Small intestine (tissue), 7 donors: ENCODE results near the gene GRIP2. TPM values are rescaled to one million over a fixed set of nuclear protein-coding genes. Genes with fewer than 3 reads are reported as not detected.

ENCODE experiments used
- DNase-seq, 2 donors: peaks; one replicate each; pipeline versions ENCODE4 v3.0.0 to v3.0.0-alpha.2; 2013
- FAIRE-seq: peaks from 2 replicates; lab custom pipeline; 2012; peaks lifted over from hg19 to GRCh38; lab: Jason Lieb, UNC
- H3K27ac ChIP-seq, 3 donors: one replicate each; pipeline ENCODE4 v1.5.1; 2013; ENCODE audit warnings: low read length in 2 of 3, mild to moderate bottlenecking in 2 of 3, control low read depth in 1 of 3, inconsistent platforms in 1 of 3, low read depth in 1 of 3, moderate library complexity in 1 of 3
- H3K27me3 ChIP-seq, 3 donors: one replicate each; pipeline ENCODE4 v1.6.1; 2013; ENCODE audit warnings: low read length in 3 of 3, inconsistent platforms in 1 of 3; ENCODE audit not compliant: control insufficient read depth in 3 of 3, insufficient read depth in 3 of 3
- H3K36me3 ChIP-seq, 3 donors: one replicate each; pipeline ENCODE4 v1.6.1; 2013; ENCODE audit warnings: low read length in 3 of 3, inconsistent platforms in 1 of 3, low read depth in 1 of 3, mild to moderate bottlenecking in 1 of 3, moderate library complexity in 1 of 3; ENCODE audit not compliant: control insufficient read depth in 3 of 3, insufficient read depth in 2 of 3
- H3K4me1 ChIP-seq, 3 donors: one replicate each; pipeline ENCODE4 v1.6.1; 2013; ENCODE audit warnings: low read length in 2 of 3, inconsistent platforms in 1 of 3, low read depth in 1 of 3, mild to moderate bottlenecking in 1 of 3, moderate library complexity in 1 of 3; ENCODE audit not compliant: control insufficient read depth in 3 of 3, insufficient read depth in 2 of 3
- H3K4me3 ChIP-seq, 3 donors: one replicate each; pipeline ENCODE4 v1.5.1; 2013; ENCODE audit warnings: low read length in 3 of 3, control low read depth in 1 of 3, inconsistent platforms in 1 of 3, low read depth in 1 of 3, mild to moderate bottlenecking in 1 of 3, moderate library complexity in 1 of 3
- H3K9me3 ChIP-seq, 2 donors: one replicate each; pipeline ENCODE4 v1.6.1; 2013; ENCODE audit warnings: low read depth in 1 of 2, low read length in 1 of 2; ENCODE audit not compliant: control insufficient read depth in 2 of 2, insufficient read depth in 1 of 2
- WGBS, 3 donors: extraction: QIAGEN DNeasy Blood & Tissue Kit; methylation state at CpG; one replicate each; pipeline ENCODE4 v1.1.7; 2013; 5-methylcytosine and 5-hydroxymethylcytosine counted together
- polyA plus RNA-seq, 4 donors: library from polyadenylated mRNA; stranded (reverse) in 3 of 4; unstranded in 1 of 4; fragments of 200-250 nt in 3 of 4; fragments of 120-200 nt in 1 of 4; gene quantifications; one replicate each; pipeline versions ENCODE4 v1.2.1 to v1.2.3, GENCODE V29; 2013
- donor health status: healthy with polysubstance abuse.
- donor health status: control.
- donor health status: control.
- donor health status: Bipolar disorder and iron deficiency.
- donor health status: healthy.

GRIP2 gene
- polyA plus RNA-seq, 4 donors: 0.27 to 1.4 (median 0.34) TPM; not detected in 1

GRCh38 chr3:14524311-14524711 lies 15.8 kb downstream of the GRIP2 start:
- H3K27me3 ChIP-seq: peaks cover 0 to 5% (median 0%) of the 10 kb centered on the region in 3 donors
- no peak overlapping the region for H3K27ac ChIP-seq
- DNase-seq (no peak), FAIRE-seq (no peak)
- no peaks in the 10 kb centered on the region for H3K9me3 ChIP-seq
- H3K4me1 ChIP-seq: no peaks in the 10 kb centered on the region
- no peak overlapping the region for H3K4me3 ChIP-seq
- WGBS, 3 donors: 88 to 92% (median 89%) methylated on average over 14 of the region's 14 CpGs
- H3K36me3 ChIP-seq: no peaks in the 10 kb centered on the region

- DNase-seq (no peak), FAIRE-seq (no peak)
- peaks cover 0 to 5% (median 0%) of the 10 kb centered on the region in 3 donors for H3K27me3 ChIP-seq
- H3K36me3 ChIP-seq: no peaks in the 10 kb centered on the region
- no peaks in the 10 kb centered on the region for H3K4me1 ChIP-seq
- no peaks in the 10 kb centered on the region for H3K9me3 ChIP-seq
- H3K4me3 ChIP-seq: no peak overlapping the region
- H3K27ac ChIP-seq: no peak overlapping the region
- 68 to 82% (median 69%) methylated on average over 7 of the region's 7 CpGs for WGBS, 3 donors
Measured at GRCh38 chr3:14523792-14524191, 16.4 kb downstream of the GRIP2 start.

GRCh38 chr3:14522768-14523167 lies 17.4 kb downstream of the GRIP2 start:
- FAIRE-seq: no peak

GRCh38 chr3:14522129-14522691 lies 17.9 kb downstream of the GRIP2 start:
- no peak for DNase-seq
- Histone ChIP-seq H3K4me3 (no peak overlapping the region), H3K27ac (no peak overlapping the region), H3K4me1 (no peaks in the 10 kb centered on the region), H3K9me3 (no peaks in the 10 kb centered on the region), H3K36me3 (no peaks in the 10 kb centered on the region), H3K27me3 (peaks cover 0 to 5% (median 0%) of the 10 kb centered on the region in 3 donors)
- FAIRE-seq: no peak
- WGBS, 3 donors: 73 to 80% (median 79%) methylated on average over 16 of the region's 16 CpGs

More at GRCh38 chr3:14522768-14523167, 17.4 kb downstream of the GRIP2 start:
- H3K27me3 ChIP-seq: peaks cover 0 to 5% (median 0%) of the 10 kb centered on the region in 3 donors
- no peak overlapping the region for H3K4me3 ChIP-seq
- no peaks in the 10 kb centered on the region for H3K4me1 ChIP-seq
- no peaks in the 10 kb centered on the region for H3K9me3 ChIP-seq
- no peak for DNase-seq
- H3K36me3 ChIP-seq: no peaks in the 10 kb centered on the region
- no peak overlapping the region for H3K27ac ChIP-seq
- WGBS, 3 donors: 87 to 93% (median 89%) methylated on average over 12 of the region's 12 CpGs

GRCh38 chr3:14521611-14522010 lies 18.5 kb downstream of the GRIP2 start:
- Histone ChIP-seq H3K4me3 (no peak overlapping the region), H3K4me1 (no peaks in the 10 kb centered on the region), H3K27ac (no peak overlapping the region), H3K9me3 (no peaks in the 10 kb centered on the region), H3K36me3 (no peaks in the 10 kb centered on the region), H3K27me3 (peaks cover 0 to 3% (median 0%) of the 10 kb centered on the region in 3 donors)
- FAIRE-seq (no peak), DNase-seq (no peak)
- 83 to 89% (median 87%) methylated on average over 12 of the region's 12 CpGs for WGBS, 3 donors

GRCh38 chr3:14520967-14521366 lies 19.2 kb downstream of the GRIP2 start:
- 87 to 90% (median 88%) methylated on average over 8 of the region's 8 CpGs for WGBS, 3 donors
- H3K27ac ChIP-seq: no peak overlapping the region
- no peak for DNase-seq
- no peak overlapping the region for H3K4me3 ChIP-seq
- H3K9me3 ChIP-seq: no peaks in the 10 kb centered on the region
- H3K36me3 ChIP-seq: no peaks in the 10 kb centered on the region
- no peaks in the 10 kb centered on the region for H3K4me1 ChIP-seq
- H3K27me3 ChIP-seq: peaks cover 0 to 3% (median 0%) of the 10 kb centered on the region in 3 donors
- FAIRE-seq: no peak

- Histone ChIP-seq H3K4me1 (no peaks in the 10 kb centered on the region), H3K27me3 (peaks cover 0 to 3% (median 0%) of the 10 kb centered on the region in 3 donors), H3K27ac (no peak overlapping the region), H3K9me3 (no peaks in the 10 kb centered on the region), H3K4me3 (no peak overlapping the region), H3K36me3 (no peaks in the 10 kb centered on the region)
- FAIRE-seq: no peak
- WGBS, 3 donors: 86 to 93% (median 89%) methylated on average over 15 of the region's 15 CpGs
- DNase-seq: no peak
Measured at GRCh38 chr3:14520149-14520548, 20.0 kb downstream of the GRIP2 start.

GRCh38 chr3:14519406-14519805 lies 20.7 kb downstream of the GRIP2 start:
- no peak for DNase-seq
- Histone ChIP-seq H3K27me3 (peaks cover 0 to 3% (median 0%) of the 10 kb centered on the region in 3 donors), H3K27ac (no peak overlapping the region), H3K36me3 (no peaks in the 10 kb centered on the region), H3K9me3 (no peaks in the 10 kb centered on the region), H3K4me3 (no peak overlapping the region), H3K4me1 (no peaks in the 10 kb centered on the region)
- WGBS, 3 donors: 50 to 81% (median 73%) methylated on average over 1 of the region's 1 CpG
- FAIRE-seq: no peak

GRCh38 chr3:14518893-14519292 lies 21.2 kb downstream of the GRIP2 start:
- DNase-seq: no peak
- no peak overlapping the region for H3K27ac ChIP-seq
- H3K4me1 ChIP-seq: no peaks in the 10 kb centered on the region
- H3K36me3 ChIP-seq: no peaks in the 10 kb centered on the region
- H3K27me3 ChIP-seq: peaks cover 0 to 5% (median 0%) of the 10 kb centered on the region in 3 donors
- H3K4me3 ChIP-seq: no peak overlapping the region
- no peaks in the 10 kb centered on the region for H3K9me3 ChIP-seq
- no peak for FAIRE-seq
- WGBS, 3 donors: 91 to 92% (median 91%) methylated on average over 11 of the region's 11 CpGs
